ENCODE data around the gene TTPAL.
A peak's percentile ranks its signal among the peaks of the same experiment; 100 is the strongest.

Gene TTPAL

GRCh38 chr20:44475694-44476560 is at the start of gene TTPAL:
Gene TTPAL (plus strand): TSS chr20:44475874. CDS start chr20:44480000, 4,126 bp downstream.
- DNase-seq = peak; percentile 83

- DNase-seq = no peak
These were observed 49.8 kb upstream of the TTPAL start for GRCh38 chr20:44425923-44426322.

DNA sequence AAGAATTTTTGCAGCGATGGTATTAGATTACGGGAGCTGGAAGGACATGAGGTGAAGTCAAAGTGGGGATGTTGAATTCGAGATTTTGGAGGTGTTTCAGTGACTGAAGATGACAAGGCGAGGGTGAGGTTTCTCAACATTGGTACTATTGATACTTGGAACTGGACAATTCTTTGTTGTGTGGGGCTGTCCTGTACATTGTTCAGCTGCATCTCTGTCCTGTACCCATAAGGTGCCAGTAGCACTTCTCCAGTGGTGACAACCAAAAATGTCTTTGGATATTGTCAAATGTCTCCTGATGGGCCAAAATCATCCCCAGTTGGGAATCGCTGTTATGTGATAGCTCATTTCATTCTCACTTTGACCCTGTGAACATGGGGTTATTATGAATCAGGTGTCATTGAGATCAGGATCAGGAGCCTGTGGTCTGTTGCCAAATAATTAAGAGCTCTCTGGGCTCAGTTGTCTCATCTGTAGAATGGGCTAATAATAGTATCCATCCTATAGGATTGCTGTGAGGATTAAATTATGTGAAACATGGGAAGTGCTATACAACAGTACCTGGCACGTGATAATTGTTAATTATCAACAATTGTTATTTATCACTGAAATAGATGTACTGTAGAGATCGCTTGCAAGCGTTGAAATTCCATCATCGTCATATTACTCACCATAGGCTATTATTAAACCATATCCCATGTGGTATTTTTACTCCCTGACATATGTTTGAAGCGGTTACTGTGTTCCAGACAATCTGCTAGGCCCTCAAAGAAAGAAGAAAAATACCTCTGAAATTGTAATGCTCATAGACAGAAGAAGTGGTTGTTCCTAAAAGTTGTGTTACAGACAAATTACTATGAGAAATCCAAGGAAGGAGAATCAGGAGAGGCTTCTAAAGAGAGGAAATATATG is 48.5 kb upstream of the TTPAL start:
- DNase-seq = no peak

DNA sequence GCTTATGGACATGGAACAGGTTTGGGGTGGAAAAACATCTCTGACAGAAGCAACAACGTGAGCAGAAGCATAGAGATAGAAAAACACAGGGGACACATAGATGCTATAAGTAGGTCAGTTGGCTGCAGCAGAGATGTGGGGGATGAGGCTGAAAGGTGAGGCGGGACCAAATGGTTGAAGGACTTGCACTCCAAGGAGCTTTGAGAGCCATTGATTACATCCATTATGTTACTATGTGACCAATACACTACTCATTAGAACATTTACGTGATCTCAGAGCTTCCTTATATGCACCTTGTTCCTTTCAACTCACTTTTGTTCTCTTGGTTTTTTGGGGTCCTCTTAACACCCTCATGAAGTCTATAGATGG is 47.9 kb upstream of the TTPAL start:
- no peak for DNase-seq

DNA sequence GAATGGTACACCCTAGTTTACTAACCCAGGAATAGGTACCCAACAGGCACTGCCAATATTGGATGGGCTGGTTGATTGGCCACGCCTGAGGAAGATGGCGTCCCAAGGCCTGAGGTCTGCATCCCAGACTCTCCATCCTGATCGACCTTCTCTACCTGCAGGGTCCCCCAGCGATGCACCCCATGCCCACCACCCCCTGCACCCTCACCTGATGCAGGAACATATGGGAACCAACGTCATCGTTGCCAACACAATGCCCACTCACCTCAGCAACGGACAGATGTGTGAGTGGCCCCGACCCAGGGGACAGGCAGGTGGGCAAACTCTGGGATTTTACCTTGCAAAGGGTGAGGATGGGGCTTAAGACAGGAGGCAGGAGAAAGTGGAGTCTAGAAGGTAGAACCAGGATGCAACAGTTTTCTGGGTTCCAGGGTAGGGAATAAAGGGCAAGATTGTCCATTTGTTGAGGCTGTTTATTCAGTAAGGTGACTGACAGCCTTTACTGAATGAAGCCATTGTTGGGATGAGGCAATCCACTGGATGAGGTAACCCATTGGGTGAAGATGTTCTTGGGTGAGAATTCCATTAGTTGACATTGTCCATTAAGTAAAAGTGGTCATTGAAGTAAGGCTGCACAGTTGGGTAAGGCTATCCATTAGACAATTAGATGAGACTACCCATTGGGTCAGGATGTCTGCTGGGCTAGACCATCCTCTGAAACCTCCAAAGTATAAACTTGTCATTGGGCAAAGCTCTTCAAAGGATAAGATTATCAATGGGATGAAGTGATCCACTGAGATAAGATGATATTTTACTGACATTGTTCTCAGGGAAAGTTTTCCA is 47.3 kb upstream of the TTPAL start:
- DNase-seq = no peak

GRCh38 chr20:44429017-44429339 is 46.7 kb upstream of the TTPAL start:
- no peak for DNase-seq

DNA sequence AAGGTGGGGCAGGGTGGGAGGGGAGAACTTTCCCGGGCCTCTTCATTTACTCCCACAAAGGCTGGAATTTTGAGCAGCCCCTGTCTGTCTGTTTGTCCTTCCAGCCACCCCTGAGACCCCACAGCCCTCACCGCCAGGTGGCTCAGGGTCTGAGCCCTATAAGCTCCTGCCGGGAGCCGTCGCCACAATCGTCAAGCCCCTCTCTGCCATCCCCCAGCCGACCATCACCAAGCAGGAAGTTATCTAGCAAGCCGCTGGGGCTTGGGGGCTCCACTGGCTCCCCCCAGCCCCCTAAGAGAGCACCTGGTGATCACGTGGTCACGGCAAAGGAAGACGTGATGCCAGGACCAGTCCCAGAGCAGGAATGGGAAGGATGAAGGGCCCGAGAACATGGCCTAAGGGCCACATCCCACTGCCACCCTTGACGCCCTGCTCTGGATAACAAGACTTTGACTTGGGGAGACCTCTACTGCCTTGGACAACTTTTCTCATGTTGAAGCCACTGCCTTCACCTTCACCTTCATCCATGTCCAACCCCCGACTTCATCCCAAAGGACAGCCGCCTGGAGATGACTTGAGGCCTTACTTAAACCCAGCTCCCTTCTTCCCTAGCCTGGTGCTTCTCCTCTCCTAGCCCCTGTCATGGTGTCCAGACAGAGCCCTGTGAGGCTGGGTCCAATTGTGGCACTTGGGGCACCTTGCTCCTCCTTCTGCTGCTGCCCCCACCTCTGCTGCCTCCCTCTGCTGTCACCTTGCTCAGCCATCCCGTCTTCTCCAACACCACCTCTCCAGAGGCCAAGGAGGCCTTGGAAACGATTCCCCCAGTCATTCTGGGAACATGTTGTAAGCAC is 46.0 kb upstream of the TTPAL start:
- DNase-seq = no peak

DNA sequence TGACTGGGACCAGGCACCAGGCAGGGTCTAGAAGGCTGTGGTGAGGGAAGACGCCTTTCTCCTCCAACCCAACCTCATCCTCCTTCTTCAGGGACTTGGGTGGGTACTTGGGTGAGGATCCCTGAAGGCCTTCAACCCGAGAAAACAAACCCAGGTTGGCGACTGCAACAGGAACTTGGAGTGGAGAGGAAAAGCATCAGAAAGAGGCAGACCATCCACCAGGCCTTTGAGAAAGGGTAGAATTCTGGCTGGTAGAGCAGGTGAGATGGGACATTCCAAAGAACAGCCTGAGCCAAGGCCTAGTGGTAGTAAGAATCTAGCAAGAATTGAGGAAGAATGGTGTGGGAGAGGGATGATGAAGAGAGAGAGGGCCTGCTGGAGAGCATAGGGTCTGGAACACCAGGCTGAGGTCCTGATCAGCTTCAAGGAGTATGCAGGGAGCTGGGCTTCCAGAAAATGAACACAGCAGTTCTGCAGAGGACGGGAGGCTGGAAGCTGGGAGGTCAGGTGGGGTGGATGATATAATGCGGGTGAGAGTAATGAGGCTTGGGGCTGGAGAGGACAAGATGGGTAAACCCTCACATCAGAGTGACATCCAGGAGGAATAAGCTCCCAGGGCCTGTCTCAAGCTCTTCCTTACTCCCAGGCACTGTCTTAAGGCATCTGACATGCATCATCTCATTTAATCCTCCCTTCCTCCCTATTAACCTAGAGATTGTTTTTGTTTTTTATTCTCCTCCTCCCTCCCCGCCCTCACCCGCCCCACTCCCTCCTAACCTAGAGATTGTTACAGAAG is 45.2 kb upstream of the TTPAL start:
- no peak for DNase-seq

DNA sequence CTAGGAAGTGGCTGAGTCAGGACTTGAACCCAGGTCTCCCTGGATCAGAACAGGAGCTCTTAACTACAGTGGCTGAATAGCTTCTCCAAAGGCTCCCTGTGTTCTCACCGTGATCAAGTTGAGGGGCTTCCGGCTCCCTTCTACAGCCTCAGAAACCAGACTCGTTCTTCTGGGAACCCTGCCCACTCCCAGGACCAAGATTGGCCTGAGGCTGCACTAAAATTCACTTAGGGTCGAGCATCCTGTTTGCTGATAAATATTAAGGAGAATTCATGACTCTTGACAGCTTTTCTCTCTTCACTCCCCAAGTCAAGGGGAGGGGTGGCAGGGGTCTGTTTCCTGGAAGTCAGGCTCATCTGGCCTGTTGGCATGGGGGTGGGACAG is 44.6 kb upstream of the TTPAL start:
- DNase-seq = no peak

DNA sequence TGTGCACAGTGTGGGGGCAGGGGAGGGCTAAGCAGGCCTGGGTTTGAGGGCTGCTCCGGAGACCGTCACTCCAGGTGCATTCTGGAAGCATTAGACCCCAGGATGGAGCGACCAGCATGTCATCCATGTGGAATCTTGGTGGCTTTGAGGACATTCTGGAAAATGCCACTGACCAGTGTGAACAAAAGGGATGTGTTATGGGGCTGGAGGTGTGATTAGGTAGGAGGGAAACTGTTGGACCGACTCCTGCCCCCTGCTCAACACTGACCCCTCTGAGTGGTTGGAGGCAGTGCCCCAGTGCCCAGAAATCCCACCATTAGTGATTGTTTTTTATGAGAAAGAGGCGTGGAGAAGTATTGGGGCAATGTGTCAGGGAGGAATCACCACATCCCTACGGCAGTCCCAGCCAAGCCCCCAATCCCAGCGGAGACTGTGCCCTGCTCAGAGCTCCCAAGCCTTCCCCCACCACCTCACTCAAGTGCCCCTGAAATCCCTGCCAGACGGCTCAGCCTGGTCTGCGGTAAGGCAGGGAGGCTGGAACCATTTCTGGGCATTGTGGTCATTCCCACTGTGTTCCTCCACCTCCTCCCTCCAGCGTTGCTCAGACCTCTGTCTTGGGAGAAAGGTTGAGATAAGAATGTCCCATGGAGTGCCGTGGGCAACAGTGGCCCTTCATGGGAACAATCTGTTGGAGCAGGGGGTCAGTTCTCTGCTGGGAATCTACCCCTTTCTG is 44.0 kb upstream of the TTPAL start:
- DNase-seq = no peak

GRCh38 chr20:44432618-44433577 is 42.8 kb upstream of the TTPAL start:
- no peak for DNase-seq

GRCh38 chr20:44433751-44434538 is 41.7 kb upstream of the TTPAL start:
- DNase-seq = no peak

DNA sequence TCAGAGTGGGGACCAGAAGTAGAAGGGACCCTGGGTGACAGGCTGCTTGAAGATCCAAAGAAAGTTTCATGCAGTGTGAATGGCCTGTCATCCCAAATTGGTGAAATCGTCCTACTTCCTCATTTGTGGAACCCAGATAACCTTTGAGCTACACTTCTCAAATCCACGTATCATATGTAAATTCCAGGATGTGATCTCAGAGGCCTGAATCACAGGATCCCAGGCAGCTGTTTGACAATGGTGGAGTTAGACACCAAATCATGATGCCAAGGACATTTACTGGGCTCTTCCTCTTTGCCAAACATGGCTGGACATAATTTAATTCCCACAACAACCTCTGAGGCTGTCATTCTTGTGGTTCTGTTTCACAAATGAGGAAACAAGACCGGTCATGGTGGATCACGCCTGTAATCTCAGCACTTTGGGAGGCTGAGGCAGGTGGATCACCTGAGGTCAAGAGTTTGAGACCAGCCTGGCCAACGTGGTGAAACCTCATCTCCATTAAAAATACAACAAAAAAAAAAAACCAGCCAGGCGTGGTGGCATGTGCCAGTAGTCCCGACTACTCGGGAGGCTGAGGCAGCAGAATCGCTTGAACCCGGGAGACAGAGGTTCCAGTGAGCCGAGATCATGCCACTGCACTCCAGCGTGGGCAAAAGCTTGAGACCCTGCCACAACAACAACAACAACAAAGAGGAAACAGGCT is 39.9 kb upstream of the TTPAL start:
- no peak for DNase-seq

GRCh38 chr20:44436393-44436792 is 39.3 kb upstream of the TTPAL start:
- no peak for DNase-seq

GRCh38 chr20:44437497-44437896 is 38.2 kb upstream of the TTPAL start:
- DNase-seq = no peak

GRCh38 chr20:44438782-44439181 is 36.9 kb upstream of the TTPAL start:
- no peak for DNase-seq

DNA sequence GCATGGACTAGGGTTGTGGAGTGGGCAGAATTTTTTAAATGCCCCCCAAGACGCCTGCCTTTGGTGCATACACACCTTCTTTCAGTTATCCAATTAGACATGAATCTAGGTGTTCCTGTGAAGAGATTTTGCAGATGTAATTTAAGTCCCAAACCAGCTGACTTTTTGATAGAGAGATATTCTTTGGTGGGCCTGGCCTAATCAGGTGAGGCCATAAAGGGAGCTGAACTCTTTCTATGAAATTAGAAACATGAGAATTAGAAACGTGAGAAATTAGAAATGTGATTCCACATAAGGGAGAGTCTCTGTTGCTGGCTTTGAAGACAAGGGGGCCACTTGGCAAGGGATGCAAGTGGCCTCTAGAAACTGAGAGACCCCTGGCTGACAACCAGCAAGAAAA is 36.4 kb upstream of the TTPAL start:
- no peak for DNase-seq

All from CD4-positive, alpha-beta T cell treated with Interleukin-4 for 4 hours (primary cell).